Activated B cell treated with CpG ODN at 0.5 μM for 24 hours (primary cell): ENCODE results near the gene NOSTRIN. TPM values are rescaled to one million over a fixed set of nuclear protein-coding genes. Genes with fewer than 3 reads are reported as not detected.
"Not testable (repeated sequence)": the region's sequence is repeated elsewhere in the genome, so short reads cannot be mapped to it uniquely, and the experiment has no call there.

ENCODE experiments used
- ATAC-seq: fragments of 200-7000 bp; cut with Tn5 transposase; one replicate; pipeline ENCODE4 v1.10.0; 2021; ENCODE audit warnings: low read depth, mild to moderate bottlenecking, moderate library complexity
- CTCF ChIA-PET: fragments of 350-600 bp; sonication (Branson Sonifier 250); formaldehyde crosslinking; loops from one replicate; lab custom pipeline; 2021; ENCODE audit warnings: antibody characterized with exemption; lab: Charles Lee
- POLR2A ChIA-PET: fragments of 350-600 bp; sonication (Branson Sonifier 250); formaldehyde crosslinking; loops from one replicate; lab custom pipeline; 2021; ENCODE audit warnings: antibody characterized with exemption; lab: Charles Lee
- DNase-seq: peaks from one replicate; pipeline ENCODE4 v3.0.0; 2022
- H3K27ac Mint-ChIP-seq: one replicate; pipeline ENCODE4 v1.8.0; 2020; ENCODE audit warnings: mixed read lengths
- H3K27me3 Mint-ChIP-seq: one replicate; pipeline ENCODE4 v1.8.0; 2021; ENCODE audit warnings: mixed read lengths
- H3K36me3 Mint-ChIP-seq: one replicate; pipeline ENCODE4 v1.8.0; 2021; ENCODE audit warnings: low read depth, mixed read lengths
- H3K4me1 Mint-ChIP-seq: one replicate; pipeline ENCODE4 v1.8.0; 2021; ENCODE audit warnings: mixed read lengths
- H3K4me3 Mint-ChIP-seq: one replicate; pipeline ENCODE4 v1.8.0; 2020; ENCODE audit warnings: mild to moderate bottlenecking, mixed read lengths
- H3K9me3 Mint-ChIP-seq: one replicate; pipeline ENCODE4 v1.8.0; 2020; ENCODE audit warnings: mixed read lengths
- intact Hi-C: fragments of 100-400 bp; cut with micrococcal nuclease; formaldehyde crosslinking; loops from one replicate; pipeline ENCODE4 v1.15.1; 2024
- total RNA-seq: library from RNA; stranded (reverse); gene quantifications from 2 replicates; pipeline ENCODE4 v1.2.3, GENCODE V29; 2022
- TF ChIP-seq, protein P1 (sequence below): fragments of 200-600 bp; IDR thresholded peaks from one replicate; pipeline ENCODE4 v1.8.0; 2022; ENCODE audit warnings: antibody characterized with exemption, mild to moderate bottlenecking

NOSTRIN gene
- total RNA-seq, 1 donor from 2014 or later: not detected

DNA sequence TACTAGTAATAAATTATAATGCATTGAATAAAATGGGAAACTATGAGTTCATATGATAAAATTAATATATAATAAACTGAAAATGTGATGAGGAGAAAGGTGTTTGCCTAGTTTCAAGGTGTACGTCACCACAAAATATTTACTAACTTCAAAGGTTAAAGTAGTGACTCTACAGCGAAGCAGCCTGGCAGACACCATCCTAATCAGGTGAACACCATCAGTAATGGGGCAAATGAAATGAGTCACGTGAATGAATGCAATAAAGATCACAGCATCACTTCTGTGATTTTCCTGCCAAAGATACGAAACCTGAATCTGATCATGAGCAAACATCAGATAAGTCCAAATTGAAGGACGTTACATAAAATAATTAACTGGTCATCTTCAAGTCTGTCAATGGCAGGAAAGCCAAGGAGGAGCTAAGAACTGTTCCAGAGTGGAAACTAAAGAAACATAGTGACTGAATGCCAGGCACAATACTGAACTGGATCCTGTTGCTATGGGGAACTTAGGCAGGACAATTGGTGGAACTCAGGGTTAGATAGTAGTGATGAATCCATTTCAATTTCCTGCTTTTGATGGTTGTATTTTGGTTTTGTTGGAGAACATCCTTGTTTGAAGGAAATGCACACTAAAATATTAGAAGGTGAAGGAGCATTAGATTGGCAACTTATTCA, 12.1 kb upstream of the NOSTRIN start:
- TF ChIP-seq, protein P1, sequence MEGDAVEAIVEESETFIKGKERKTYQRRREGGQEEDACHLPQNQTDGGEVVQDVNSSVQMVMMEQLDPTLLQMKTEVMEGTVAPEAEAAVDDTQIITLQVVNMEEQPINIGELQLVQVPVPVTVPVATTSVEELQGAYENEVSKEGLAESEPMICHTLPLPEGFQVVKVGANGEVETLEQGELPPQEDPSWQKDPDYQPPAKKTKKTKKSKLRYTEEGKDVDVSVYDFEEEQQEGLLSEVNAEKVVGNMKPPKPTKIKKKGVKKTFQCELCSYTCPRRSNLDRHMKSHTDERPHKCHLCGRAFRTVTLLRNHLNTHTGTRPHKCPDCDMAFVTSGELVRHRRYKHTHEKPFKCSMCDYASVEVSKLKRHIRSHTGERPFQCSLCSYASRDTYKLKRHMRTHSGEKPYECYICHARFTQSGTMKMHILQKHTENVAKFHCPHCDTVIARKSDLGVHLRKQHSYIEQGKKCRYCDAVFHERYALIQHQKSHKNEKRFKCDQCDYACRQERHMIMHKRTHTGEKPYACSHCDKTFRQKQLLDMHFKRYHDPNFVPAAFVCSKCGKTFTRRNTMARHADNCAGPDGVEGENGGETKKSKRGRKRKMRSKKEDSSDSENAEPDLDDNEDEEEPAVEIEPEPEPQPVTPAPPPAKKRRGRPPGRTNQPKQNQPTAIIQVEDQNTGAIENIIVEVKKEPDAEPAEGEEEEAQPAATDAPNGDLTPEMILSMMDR: no peak
- DNase-seq (no peak), ATAC-seq (no peak)
- H3K4me3 Mint-ChIP-seq: no peak overlapping the region
- H3K27ac Mint-ChIP-seq: no peak overlapping the region
- ChIA-PET CTCF (no interaction called here), POLR2A (no interaction called here)
- intact Hi-C loops: no loop called here
- H3K9me3 Mint-ChIP-seq: no peaks in the 10 kb centered on the region
- H3K4me1 Mint-ChIP-seq: no peaks in the 10 kb centered on the region
- no peaks in the 10 kb centered on the region for H3K27me3 Mint-ChIP-seq
- H3K36me3 Mint-ChIP-seq: no peaks in the 10 kb centered on the region

DNA sequence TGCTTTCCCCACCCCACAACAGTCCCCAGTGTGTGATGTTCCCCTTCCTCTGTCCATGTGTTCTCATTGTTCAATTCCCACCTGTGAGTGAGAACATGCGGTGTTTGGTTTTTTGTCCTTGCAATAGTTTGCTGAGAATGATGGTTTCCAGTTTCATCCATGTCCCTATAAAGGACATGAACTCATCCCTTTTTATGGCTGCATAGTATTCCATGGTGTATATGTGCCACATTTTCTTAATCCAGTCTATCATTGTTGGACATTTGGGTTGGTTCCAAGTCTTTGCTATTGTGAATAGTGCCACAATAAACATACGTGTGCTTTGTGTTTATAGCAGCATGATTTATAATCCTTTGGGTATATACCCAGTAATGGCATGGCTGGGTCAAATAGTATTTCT, 11.3 kb upstream of the NOSTRIN start:
- intact Hi-C loops, CTCF ChIA-PET, H3K4me3 Mint-ChIP-seq, H3K27ac Mint-ChIP-seq, DNase-seq, POLR2A ChIA-PET, H3K27me3 Mint-ChIP-seq, H3K4me1 Mint-ChIP-seq, H3K9me3 Mint-ChIP-seq, ATAC-seq, H3K36me3 Mint-ChIP-seq: not testable (repeated sequence)

DNA sequence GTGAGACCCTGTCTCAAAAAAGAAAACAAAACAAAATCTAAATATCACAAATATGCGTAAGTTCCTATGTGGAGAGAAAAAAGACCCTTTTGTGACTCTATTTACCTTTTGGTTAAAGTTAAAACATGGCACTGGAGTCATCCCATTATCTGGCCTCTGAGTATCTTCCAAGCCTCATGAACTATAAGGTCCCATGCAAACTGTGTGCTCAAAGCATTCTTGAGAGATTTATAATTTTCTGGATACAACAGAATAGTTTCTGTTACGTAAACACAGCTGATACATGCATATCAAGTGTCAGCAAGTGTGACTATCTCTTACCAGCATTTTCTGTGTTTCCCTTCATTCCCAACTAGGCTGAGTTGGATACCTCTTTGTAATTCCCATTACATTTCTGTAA, 8.8 kb upstream of the NOSTRIN start:
- POLR2A ChIA-PET: no interaction called here
- CTCF ChIA-PET: no interaction called here
- Mint-ChIP-seq H3K9me3 (no peaks in the 10 kb centered on the region), H3K27ac (no peak overlapping the region), H3K4me3 (no peak overlapping the region), H3K36me3 (no peaks in the 10 kb centered on the region), H3K27me3 (no peaks in the 10 kb centered on the region), H3K4me1 (no peaks in the 10 kb centered on the region)
- DNase-seq (no peak), ATAC-seq (no peak)
- intact Hi-C loops: no loop called here
- TF ChIP-seq, protein P1: no peak

DNA sequence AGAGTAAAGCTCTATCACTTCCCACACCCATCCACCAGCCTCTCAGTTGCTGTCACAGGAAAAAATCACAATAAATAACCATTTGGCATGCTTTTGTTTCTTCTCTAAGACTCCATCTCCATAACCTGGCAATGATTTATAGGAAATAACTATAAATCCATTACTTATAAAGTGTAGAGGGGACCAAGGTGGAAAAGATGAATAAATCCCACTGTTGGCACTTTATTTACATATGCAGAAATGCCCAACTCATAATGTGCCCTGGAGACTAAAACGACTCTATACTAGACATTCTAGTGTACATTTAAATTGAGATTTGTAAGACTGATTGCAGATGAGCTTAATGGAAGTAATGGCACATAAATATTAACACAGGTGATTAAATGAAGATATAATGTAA, 7.5 kb upstream of the NOSTRIN start:
- DNase-seq (no peak), ATAC-seq (no peak)
- ChIA-PET POLR2A (no interaction called here), CTCF (no interaction called here)
- H3K27ac Mint-ChIP-seq: no peak overlapping the region
- H3K4me1 Mint-ChIP-seq: no peaks in the 10 kb centered on the region
- H3K4me3 Mint-ChIP-seq: no peak overlapping the region
- no peaks in the 10 kb centered on the region for H3K36me3 Mint-ChIP-seq
- H3K27me3 Mint-ChIP-seq: no peaks in the 10 kb centered on the region
- TF ChIP-seq, protein P1: no peak
- intact Hi-C loops: no loop called here
- no peaks in the 10 kb centered on the region for H3K9me3 Mint-ChIP-seq

DNA sequence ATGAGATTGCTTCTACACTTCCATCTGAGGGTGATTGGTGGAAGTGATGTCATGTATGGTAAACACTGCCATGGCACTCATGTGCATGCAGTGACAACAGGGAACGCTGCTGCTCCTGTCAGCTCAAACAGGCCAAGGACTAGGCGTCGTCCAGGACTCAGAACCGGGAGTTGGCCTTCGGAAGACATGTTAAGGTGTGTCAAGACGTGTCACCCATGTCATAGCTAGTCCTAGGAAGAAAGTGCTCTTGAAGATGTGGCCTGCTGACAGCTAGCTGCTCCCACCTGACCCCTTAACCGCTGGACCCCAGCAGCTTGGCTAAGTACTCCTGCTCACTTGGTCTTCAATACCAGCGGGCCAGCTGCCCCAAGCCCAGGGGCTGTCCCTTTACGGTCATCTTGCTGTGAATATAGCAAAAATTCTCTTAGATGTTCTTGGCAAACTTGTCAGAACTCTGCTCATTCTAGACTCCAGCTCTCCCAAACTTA, 6.3 kb upstream of the NOSTRIN start:
- no peaks in the 10 kb centered on the region for H3K27me3 Mint-ChIP-seq
- H3K9me3 Mint-ChIP-seq: no peaks in the 10 kb centered on the region
- POLR2A ChIA-PET: no interaction called here
- CTCF ChIA-PET: interaction anchor here (0.5 kb wide), 1 partner anchor 8 kb away, joined by 3 read pairs; no protein-coding TSS in a partner anchor
- H3K4me1 Mint-ChIP-seq: no peaks in the 10 kb centered on the region
- ATAC-seq: no peak
- H3K27ac Mint-ChIP-seq: no peak overlapping the region
- DNase-seq: no peak
- TF ChIP-seq, protein P1: no peak
- H3K36me3 Mint-ChIP-seq: no peaks in the 10 kb centered on the region
- intact Hi-C loops: no loop called here
- H3K4me3 Mint-ChIP-seq: no peak overlapping the region
